ENCODE data around the gene GATD1.

The GATD1 gene

DNA sequence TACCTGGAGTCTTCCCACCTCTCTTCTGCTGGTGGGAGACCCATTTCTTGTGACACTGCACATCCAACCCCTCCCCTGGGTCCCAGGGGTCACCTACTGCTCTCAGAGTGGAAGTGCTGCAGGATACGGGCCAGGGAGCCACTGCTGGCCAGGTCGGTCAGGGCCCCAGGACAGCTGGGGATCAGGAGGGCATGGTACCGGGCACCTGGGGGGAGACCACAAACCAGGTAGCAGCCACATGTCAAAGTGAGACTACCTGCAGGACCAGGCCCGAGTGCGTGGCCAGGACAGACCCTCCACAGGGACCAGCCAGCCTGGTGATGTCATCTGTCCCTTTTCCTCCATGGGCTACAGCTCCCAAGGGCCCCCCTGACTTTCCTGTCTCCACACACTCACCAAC is 3.9 kb downstream of the GATD1 start:
- H3K27me3 ChIP-seq (ENCODE audit: insufficient read depth, low read depth), result no peaks in the 10 kb centered on the region
- H4K20me1 ChIP-seq (ENCODE audit: insufficient read depth), result no peaks in the 10 kb centered on the region
- H3K9ac ChIP-seq, result no peak overlapping the region
- no peak for TF ChIP-seq CTCF (conservative IDR thresholded peaks at IDR 0.05; ENCODE audit: low read depth, low read length)
- H3K4me3 ChIP-seq (IDR thresholded peaks at IDR 0.05; ENCODE audit: insufficient read depth, low read depth, low read length), result no peak overlapping the region
- no peak overlapping the region for H3K4me2 ChIP-seq
- no peak overlapping the region for H2AFZ ChIP-seq (ENCODE audit: low read depth)
- H3K4me1 ChIP-seq (ENCODE audit: low read depth, poor library complexity, severe bottlenecking), result peaks cover 9% of the 10 kb centered on the region
- peaks cover 42% of the 10 kb centered on the region for H3K79me2 ChIP-seq (ENCODE audit: insufficient read depth, low read depth)
- H3K27ac ChIP-seq, result no peak overlapping the region
- H3K36me3 ChIP-seq (ENCODE audit: insufficient read depth), result no peaks in the 10 kb centered on the region

GRCh38 chr11:772429-773390 is 4.6 kb downstream of the GATD1 start:
- H4K20me1 ChIP-seq (ENCODE audit: insufficient read depth), result no peaks in the 10 kb centered on the region
- H3K36me3 ChIP-seq (ENCODE audit: insufficient read depth), result no peaks in the 10 kb centered on the region
- no peak overlapping the region for H3K9ac ChIP-seq
- H3K27ac ChIP-seq, result no peak overlapping the region
- no peak overlapping the region for H3K4me2 ChIP-seq
- no peak overlapping the region for H3K4me3 ChIP-seq (IDR thresholded peaks at IDR 0.05; ENCODE audit: insufficient read depth, low read depth, low read length)
- H3K79me2 ChIP-seq (ENCODE audit: insufficient read depth, low read depth), result peaks cover 42% of the 10 kb centered on the region
- no peak overlapping the region for H2AFZ ChIP-seq (ENCODE audit: low read depth)
- H3K4me1 ChIP-seq (ENCODE audit: low read depth, poor library complexity, severe bottlenecking), result peaks cover 7% of the 10 kb centered on the region
- H3K27me3 ChIP-seq (ENCODE audit: insufficient read depth, low read depth), result no peaks in the 10 kb centered on the region
- TF ChIP-seq CTCF (conservative IDR thresholded peaks at IDR 0.05; ENCODE audit: low read depth, low read length), result no peak

DNA sequence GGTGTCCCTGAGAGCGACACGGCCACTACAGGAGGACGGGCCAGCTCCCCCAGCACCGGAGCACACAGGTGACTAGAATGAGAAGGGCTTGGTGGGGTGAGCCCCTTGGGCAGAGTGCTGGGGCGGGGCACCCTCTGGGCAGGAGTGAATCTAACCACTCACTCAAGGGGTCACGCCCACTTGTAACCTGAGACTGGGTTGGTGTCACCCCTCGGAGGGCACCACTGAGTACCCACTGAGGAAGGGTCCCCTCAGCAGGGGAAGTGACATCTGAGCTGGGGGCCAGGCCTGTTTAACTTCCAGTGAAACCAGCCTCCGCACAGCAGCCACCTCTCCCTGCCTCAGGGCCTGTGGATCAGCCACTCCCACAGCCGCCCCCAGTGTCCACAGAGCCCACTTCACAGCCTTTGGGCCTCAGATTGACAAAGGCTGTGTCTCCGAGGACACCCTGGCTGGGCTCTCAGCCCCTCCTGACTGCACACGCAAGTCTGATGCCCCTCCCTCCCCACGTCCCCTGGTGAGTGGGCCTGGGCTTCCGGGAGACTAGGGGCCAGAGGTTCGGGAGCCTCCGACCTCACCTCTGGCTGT is 5.6 kb downstream of the GATD1 start:
- Histone ChIP-seq H3K27me3 (ENCODE audit: insufficient read depth, low read depth) (no peaks in the 10 kb centered on the region), H3K4me3 (IDR thresholded peaks at IDR 0.05; ENCODE audit: insufficient read depth, low read depth, low read length) (no peak overlapping the region), H3K27ac (no peak overlapping the region), H3K79me2 (ENCODE audit: insufficient read depth, low read depth) (peaks cover 41% of the 10 kb centered on the region), H3K36me3 (ENCODE audit: insufficient read depth) (0 out of 2 replicates have a peak, but pooled peaks cover 2% of the 10 kb centered on the region), H2AFZ (ENCODE audit: low read depth) (no peak overlapping the region), H4K20me1 (ENCODE audit: insufficient read depth) (no peaks in the 10 kb centered on the region), H3K4me1 (ENCODE audit: low read depth, poor library complexity, severe bottlenecking) (peaks cover 7% of the 10 kb centered on the region), H3K4me2 (no peak overlapping the region), H3K9ac (no peak overlapping the region)
- TF ChIP-seq CTCF (conservative IDR thresholded peaks at IDR 0.05; ENCODE audit: low read depth, low read length), result no peak

DNA sequence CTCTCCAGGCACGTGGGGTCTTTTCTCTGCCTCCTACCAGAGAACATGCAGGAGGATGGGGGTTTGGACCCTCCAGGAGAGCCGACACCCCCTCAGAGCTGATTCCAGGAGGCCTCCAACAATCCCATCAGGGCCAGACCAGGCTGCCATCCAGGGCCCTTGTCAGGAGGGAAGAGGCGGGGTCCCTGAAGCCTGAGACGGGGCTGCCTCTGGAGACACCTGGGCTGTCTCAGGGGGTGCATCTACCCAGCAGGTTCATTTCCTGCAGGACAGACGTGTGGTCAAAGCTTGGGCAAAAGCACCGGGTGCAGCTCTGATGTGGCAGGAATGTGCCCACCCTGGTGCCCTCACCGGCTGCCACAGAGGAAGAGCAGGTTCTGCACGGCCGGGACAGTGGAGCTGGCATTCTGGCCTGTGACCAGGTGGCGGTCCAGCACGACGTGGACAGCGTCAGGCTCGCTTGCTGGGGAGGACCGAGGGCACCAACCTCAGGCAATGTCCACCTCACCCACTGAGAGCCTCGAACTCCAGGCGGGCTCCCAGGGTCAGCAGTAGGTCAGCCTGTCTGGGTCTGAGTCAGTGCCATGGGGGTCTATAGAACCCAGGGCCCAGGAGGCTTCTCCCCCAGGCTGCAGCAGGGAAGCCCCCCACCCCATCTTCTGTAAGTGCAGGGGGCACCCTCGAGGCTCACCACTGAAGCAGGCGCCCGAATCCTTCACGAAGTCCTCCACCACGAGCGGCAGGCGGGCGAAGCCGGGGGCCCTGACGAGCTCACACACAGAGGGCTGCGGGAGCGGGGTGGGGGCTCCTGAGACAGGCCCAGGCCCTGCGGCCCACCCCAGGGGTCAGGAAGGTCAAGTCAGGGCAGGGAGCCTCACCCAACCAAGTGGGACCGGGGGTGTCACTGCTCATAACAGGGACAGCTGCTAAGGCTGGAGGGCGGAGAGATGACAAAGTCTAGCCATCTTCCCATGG is 6.4 kb downstream of the GATD1 start:
- Histone ChIP-seq H3K79me2 (ENCODE audit: insufficient read depth, low read depth) (peaks cover 33% of the 10 kb centered on the region), H3K27me3 (ENCODE audit: insufficient read depth, low read depth) (no peaks in the 10 kb centered on the region), H3K4me3 (IDR thresholded peaks at IDR 0.05; ENCODE audit: insufficient read depth, low read depth, low read length) (no peak overlapping the region), H3K9ac (no peak overlapping the region), H4K20me1 (ENCODE audit: insufficient read depth) (no peaks in the 10 kb centered on the region), H3K4me2 (no peak overlapping the region), H3K4me1 (ENCODE audit: low read depth, poor library complexity, severe bottlenecking) (peaks cover 4% of the 10 kb centered on the region), H3K27ac (no peak overlapping the region), H2AFZ (ENCODE audit: low read depth) (no peak overlapping the region), H3K36me3 (ENCODE audit: insufficient read depth) (0 out of 2 replicates have a peak, but pooled peaks cover 4% of the 10 kb centered on the region)
- no peak for TF ChIP-seq CTCF (conservative IDR thresholded peaks at IDR 0.05; ENCODE audit: low read depth, low read length)
